Activated CD8-positive, alpha-beta T cell treated with anti-CD3 and anti-CD28 coated beads for 36 hours (primary cell): Measurements from ENCODE around the gene NRTN. TPM values are rescaled to one million over a fixed set of nuclear protein-coding genes. Genes with fewer than 3 reads are reported as not detected.

Experiments
- ATAC-seq: fragments of 200-7000 bp; cut with Tn5 transposase; one replicate; pipeline ENCODE4 v1.10.0; 2021; ENCODE audit warnings: mild to moderate bottlenecking, moderate library complexity
- CTCF ChIA-PET: fragments of 350-600 bp; sonication (Branson Sonifier 250); formaldehyde crosslinking; loops from one replicate; lab custom pipeline; 2021; ENCODE audit warnings: antibody characterized with exemption; lab: Charles Lee
- POLR2A ChIA-PET: fragments of 350-600 bp; sonication (Branson Sonifier 250); formaldehyde crosslinking; loops from one replicate; lab custom pipeline; 2021; ENCODE audit warnings: antibody characterized with exemption; lab: Charles Lee
- DNase-seq: peaks from one replicate; pipeline ENCODE4 v3.0.0-alpha.2; 2020
- H3K27ac Mint-ChIP-seq: one replicate; pipeline ENCODE4 v1.8.0; 2021; ENCODE audit warnings: mild to moderate bottlenecking, mixed read lengths
- H3K27me3 Mint-ChIP-seq: one replicate; pipeline ENCODE4 v1.8.0; 2021; ENCODE audit warnings: mixed read lengths
- H3K36me3 Mint-ChIP-seq: one replicate; pipeline ENCODE4 v1.8.0; 2021; ENCODE audit warnings: low read depth, mixed read lengths
- H3K4me1 Mint-ChIP-seq: one replicate; pipeline ENCODE4 v1.8.0; 2021; ENCODE audit warnings: low read depth, mixed read lengths
- H3K4me3 Mint-ChIP-seq: one replicate; pipeline ENCODE4 v1.8.0; 2021; ENCODE audit warnings: mild to moderate bottlenecking, moderate library complexity, mixed read lengths
- H3K9me3 Mint-ChIP-seq: one replicate; pipeline ENCODE4 v1.8.0; 2021; ENCODE audit warnings: mixed read lengths
- intact Hi-C: fragments of 100-400 bp; cut with micrococcal nuclease; formaldehyde crosslinking; loops from one replicate; pipeline ENCODE4 v1.10.0; 2022
- total RNA-seq, 2 experiments: library from RNA; stranded (reverse); gene quantifications; one replicate each; pipeline ENCODE4 v1.2.3, GENCODE V29; 2021
- TF ChIP-seq, protein P1 (sequence below): fragments of 200-600 bp; IDR thresholded peaks from one replicate; pipeline ENCODE4 v1.8.0; 2022; ENCODE audit warnings: antibody characterized with exemption, mild to moderate bottlenecking

Gene NRTN
- total RNA-seq, 2 experiments from 2014 or later = 0.72 TPM; not detected in 1

- intact Hi-C loops = no loop called here
- Mint-ChIP-seq H3K4me3 (no peak overlapping the region), H3K36me3 (no peaks in the 10 kb centered on the region), H3K27ac (no peak overlapping the region), H3K9me3 (no peaks in the 10 kb centered on the region), H3K27me3 (no peaks in the 10 kb centered on the region), H3K4me1 (no peaks in the 10 kb centered on the region)
- TF ChIP-seq, protein P1, sequence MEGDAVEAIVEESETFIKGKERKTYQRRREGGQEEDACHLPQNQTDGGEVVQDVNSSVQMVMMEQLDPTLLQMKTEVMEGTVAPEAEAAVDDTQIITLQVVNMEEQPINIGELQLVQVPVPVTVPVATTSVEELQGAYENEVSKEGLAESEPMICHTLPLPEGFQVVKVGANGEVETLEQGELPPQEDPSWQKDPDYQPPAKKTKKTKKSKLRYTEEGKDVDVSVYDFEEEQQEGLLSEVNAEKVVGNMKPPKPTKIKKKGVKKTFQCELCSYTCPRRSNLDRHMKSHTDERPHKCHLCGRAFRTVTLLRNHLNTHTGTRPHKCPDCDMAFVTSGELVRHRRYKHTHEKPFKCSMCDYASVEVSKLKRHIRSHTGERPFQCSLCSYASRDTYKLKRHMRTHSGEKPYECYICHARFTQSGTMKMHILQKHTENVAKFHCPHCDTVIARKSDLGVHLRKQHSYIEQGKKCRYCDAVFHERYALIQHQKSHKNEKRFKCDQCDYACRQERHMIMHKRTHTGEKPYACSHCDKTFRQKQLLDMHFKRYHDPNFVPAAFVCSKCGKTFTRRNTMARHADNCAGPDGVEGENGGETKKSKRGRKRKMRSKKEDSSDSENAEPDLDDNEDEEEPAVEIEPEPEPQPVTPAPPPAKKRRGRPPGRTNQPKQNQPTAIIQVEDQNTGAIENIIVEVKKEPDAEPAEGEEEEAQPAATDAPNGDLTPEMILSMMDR = no peak
- DNase-seq (no peak), ATAC-seq (no peak)
- ChIA-PET CTCF (no interaction called here), POLR2A (no interaction called here)
These were observed 58.3 kb downstream of the NRTN start for GRCh38 chr19:5863030-5863665.

GRCh38 chr19:5864013-5864720 lies 59.3 kb downstream of the NRTN start:
- POLR2A ChIA-PET = no interaction called here
- Mint-ChIP-seq H3K4me1 (no peaks in the 10 kb centered on the region), H3K9me3 (no peaks in the 10 kb centered on the region), H3K4me3 (no peak overlapping the region), H3K36me3 (no peaks in the 10 kb centered on the region), H3K27ac (no peak overlapping the region), H3K27me3 (no peaks in the 10 kb centered on the region)
- TF ChIP-seq, protein P1 = no peak
- intact Hi-C loops = no loop called here
- DNase-seq = no peak
- CTCF ChIA-PET = no interaction called here
- ATAC-seq = no peak

GRCh38 chr19:5864725-5865486 lies 60.0 kb downstream of the NRTN start:
- ChIA-PET POLR2A (no interaction called here), CTCF (no interaction called here)
- TF ChIP-seq, protein P1 = no peak
- DNase-seq (no peak), ATAC-seq (no peak)
- H3K36me3 Mint-ChIP-seq = no peaks in the 10 kb centered on the region
- intact Hi-C loops = no loop called here
- no peak overlapping the region for H3K27ac Mint-ChIP-seq
- H3K27me3 Mint-ChIP-seq = no peaks in the 10 kb centered on the region
- H3K4me1 Mint-ChIP-seq = no peaks in the 10 kb centered on the region
- H3K4me3 Mint-ChIP-seq = no peak overlapping the region
- H3K9me3 Mint-ChIP-seq = no peaks in the 10 kb centered on the region

GRCh38 chr19:5865772-5866171 lies 60.9 kb downstream of the NRTN start:
- Mint-ChIP-seq H3K27me3 (no peaks in the 10 kb centered on the region), H3K27ac (no peak overlapping the region), H3K36me3 (no peaks in the 10 kb centered on the region), H3K9me3 (no peaks in the 10 kb centered on the region), H3K4me1 (no peaks in the 10 kb centered on the region), H3K4me3 (no peak overlapping the region)
- DNase-seq = no peak
- ATAC-seq = no peak
- intact Hi-C loops = no loop called here
- ChIA-PET POLR2A (no interaction called here), CTCF (interaction anchor here (1.4 kb wide), 1 partner anchor 62 kb away, joined by 4 read pairs; no protein-coding TSS in a partner anchor)
- TF ChIP-seq, protein P1 = no peak
